ENCODE results near the gene MYO5B.

MYO5B gene

GRCh38 chr18:50163505-50163904 is 31.4 kb downstream of the MYO5B start:
- Histone ChIP-seq H3K4me2 (ENCODE audit: insufficient read depth, low read length) (no peak overlapping the region), H3K27ac (ENCODE audit: low read length) (no peak overlapping the region), H3K9me3 (ENCODE audit: insufficient read depth, low read length, severe bottlenecking) (no peaks in the 10 kb centered on the region), H3K4me1 (ENCODE audit: insufficient read depth, low read length) (no peaks in the 10 kb centered on the region), H3K9ac (ENCODE audit: low read depth, low read length) (no peak overlapping the region), H4K20me1 (ENCODE audit: insufficient read depth, low read length) (no peaks in the 10 kb centered on the region), H3K36me3 (ENCODE audit: insufficient read depth, low read length) (no peaks in the 10 kb centered on the region), H2AFZ (ENCODE audit: low read depth, low read length) (no peak overlapping the region), H3K79me2 (ENCODE audit: insufficient read depth, low read length) (no peaks in the 10 kb centered on the region), H3K27me3 (ENCODE audit: insufficient read depth, low read length, poor library complexity) (peaks cover 17% of the 10 kb centered on the region), H3K4me3 (ENCODE audit: low read depth in 1 of 2, low read length in 2 of 2) (no peak overlapping the region)
- ATAC-seq (ENCODE audit: insufficient read depth, low read depth) (no peak), DNase-seq (no peak)
- TF ChIP-seq EZH2 (IDR thresholded peaks at IDR 0.05; ENCODE audit: borderline replicate concordance, low read depth, low read length, severe bottlenecking) (no peak), CTCF (IDR thresholded peaks at IDR 0.05; ENCODE audit: borderline replicate concordance, extremely low read depth, low read length, poor library complexity, severe bottlenecking) (no peak)

- no peaks in the 10 kb centered on the region for H3K79me2 ChIP-seq (ENCODE audit: insufficient read depth, low read length)
- no peaks in the 10 kb centered on the region for H3K4me1 ChIP-seq (ENCODE audit: insufficient read depth, low read length)
- no peak overlapping the region for H3K27ac ChIP-seq (ENCODE audit: low read length)
- no peak overlapping the region for H3K4me3 ChIP-seq (ENCODE audit: low read depth in 1 of 2, low read length in 2 of 2)
- H4K20me1 ChIP-seq (ENCODE audit: insufficient read depth, low read length): no peaks in the 10 kb centered on the region
- no peak for ATAC-seq (ENCODE audit: insufficient read depth, low read depth)
- H3K36me3 ChIP-seq (ENCODE audit: insufficient read depth, low read length): no peaks in the 10 kb centered on the region
- no peak overlapping the region for H3K4me2 ChIP-seq (ENCODE audit: insufficient read depth, low read length)
- no peak overlapping the region for H2AFZ ChIP-seq (ENCODE audit: low read depth, low read length)
- H3K9me3 ChIP-seq (ENCODE audit: insufficient read depth, low read length, severe bottlenecking): no peaks in the 10 kb centered on the region
- H3K27me3 ChIP-seq (ENCODE audit: insufficient read depth, low read length, poor library complexity): peaks cover 15% of the 10 kb centered on the region
- DNase-seq: no peak
- no peak overlapping the region for H3K9ac ChIP-seq (ENCODE audit: low read depth, low read length)
- TF ChIP-seq EZH2 (IDR thresholded peaks at IDR 0.05; ENCODE audit: borderline replicate concordance, low read depth, low read length, severe bottlenecking) (no peak), CTCF (IDR thresholded peaks at IDR 0.05; ENCODE audit: borderline replicate concordance, extremely low read depth, low read length, poor library complexity, severe bottlenecking) (no peak)
These were observed 32.3 kb downstream of the MYO5B start for GRCh38 chr18:50162486-50163304.

- no peak overlapping the region for H2AFZ ChIP-seq (ENCODE audit: low read depth, low read length)
- no peak overlapping the region for H3K9ac ChIP-seq (ENCODE audit: low read depth, low read length)
- H3K9me3 ChIP-seq (ENCODE audit: insufficient read depth, low read length, severe bottlenecking): no peaks in the 10 kb centered on the region
- H3K27me3 ChIP-seq (ENCODE audit: insufficient read depth, low read length, poor library complexity): peaks cover 12% of the 10 kb centered on the region
- H3K27ac ChIP-seq (ENCODE audit: low read length): no peak overlapping the region
- H4K20me1 ChIP-seq (ENCODE audit: insufficient read depth, low read length): no peaks in the 10 kb centered on the region
- no peak for DNase-seq
- no peak overlapping the region for H3K4me3 ChIP-seq (ENCODE audit: low read depth in 1 of 2, low read length in 2 of 2)
- H3K4me2 ChIP-seq (ENCODE audit: insufficient read depth, low read length): no peak overlapping the region
- no peaks in the 10 kb centered on the region for H3K79me2 ChIP-seq (ENCODE audit: insufficient read depth, low read length)
- ATAC-seq (ENCODE audit: insufficient read depth, low read depth): no peak
- TF ChIP-seq CTCF (IDR thresholded peaks at IDR 0.05; ENCODE audit: borderline replicate concordance, extremely low read depth, low read length, poor library complexity, severe bottlenecking) (no peak), EZH2 (IDR thresholded peaks at IDR 0.05; ENCODE audit: borderline replicate concordance, low read depth, low read length, severe bottlenecking) (no peak)
- no peaks in the 10 kb centered on the region for H3K36me3 ChIP-seq (ENCODE audit: insufficient read depth, low read length)
- no peaks in the 10 kb centered on the region for H3K4me1 ChIP-seq (ENCODE audit: insufficient read depth, low read length)
These were observed 33.2 kb downstream of the MYO5B start for GRCh38 chr18:50161597-50162205.

Measured in DND-41 (cell line).